Stimulated activated CD8-positive, alpha-beta memory T cell treated with anti-CD3 and anti-CD28 coated beads, Interleukin-2, amount 100 ng/mL, for 48 hours (primary cell): ENCODE results near the gene MRPL51.

Source experiments
- DNase-seq, 2 donors: peaks; one replicate each; pipeline ENCODE4 v3.0.0-alpha.2; 2020; ENCODE audit warnings: low read depth in 2 of 2

MRPL51 gene

GRCh38 chr12:6461401-6462233, 31.4 kb downstream of the MRPL51 start:
- DNase-seq = peak; percentile 72 to 76

- DNase-seq = no peak
Measured at GRCh38 chr12:6460751-6461371, 32.2 kb downstream of the MRPL51 start.

- DNase-seq = no peak
Measured at GRCh38 chr12:6459004-6459337, 34.1 kb downstream of the MRPL51 start.

- no peak for DNase-seq
Measured at GRCh38 chr12:6458281-6459003, 34.6 kb downstream of the MRPL51 start.

- no peak for DNase-seq
Measured at GRCh38 chr12:6457220-6457945, 35.7 kb downstream of the MRPL51 start.

- DNase-seq = no peak
Measured at GRCh38 chr12:6452944-6453630, 40.0 kb downstream of the MRPL51 start.

- DNase-seq = no peak
Measured at GRCh38 chr12:6452245-6452943, 40.7 kb downstream of the MRPL51 start.

- peak; percentile 59 to 67 for DNase-seq
Measured at GRCh38 chr12:6451348-6452244, 41.5 kb downstream of the MRPL51 start, which contains the start of gene TAPBPL. TAPBPL (plus strand) TSS chr12:6452042; CDS start chr12:6452249, 207 bp downstream.

GRCh38 chr12:6450869-6451347, 42.2 kb downstream of the MRPL51 start:
- DNase-seq = no peak

- no peak for DNase-seq
Measured at GRCh38 chr12:6450091-6450868, 42.8 kb downstream of the MRPL51 start.

- DNase-seq = no peak
Measured at GRCh38 chr12:6444704-6445688, 48.1 kb downstream of the MRPL51 start, which contains the start of gene CD27. CD27 (plus strand) TSS chr12:6444955; CDS start chr12:6445096, 141 bp downstream.

GRCh38 chr12:6444031-6444430, 49.0 kb downstream of the MRPL51 start:
- no peak for DNase-seq

- DNase-seq = no peak
Measured at GRCh38 chr12:6443361-6443983, 49.6 kb downstream of the MRPL51 start.

- DNase-seq = no peak
Measured at GRCh38 chr12:6442836-6443235, 50.2 kb downstream of the MRPL51 start.
